Retinal pigment epithelial cell (primary cell): ENCODE measurements around the gene ZNF641.

Experiments used
- DNase-seq: peaks from one replicate; pipeline ENCODE4 v3.0.0-alpha.2; 2010; ENCODE audit warnings: low read depth
- H3K4me3 ChIP-seq: 2 replicates; pipeline ENCODE4 v1.5.1; 2011; ENCODE audit warnings: mild to moderate bottlenecking, low read length, control low read depth, moderate library complexity
- CTCF ChIP-seq: conservative IDR thresholded peaks from 2 replicates; pipeline ENCODE4 v1.5.1; 2011; ENCODE audit warnings: low read depth, low read length, control low read depth, inconsistent platforms

ZNF641 gene

GRCh38 chr12:48305190-48305589, 45.5 kb downstream of the ZNF641 start:
- H3K4me3 ChIP-seq, result no peak overlapping the region
- TF ChIP-seq CTCF, result no peak
- no peak for DNase-seq

GRCh38 chr12:48302161-48302911, 48.4 kb downstream of the ZNF641 start:
- no peak for TF ChIP-seq CTCF
- H3K4me3 ChIP-seq, result no peak overlapping the region
- no peak for DNase-seq

- DNase-seq, result no peak
- no peak for TF ChIP-seq CTCF
- H3K4me3 ChIP-seq, result no peak overlapping the region
Measured at GRCh38 chr12:48300774-48301173, 49.9 kb downstream of the ZNF641 start.

GRCh38 chr12:48296586-48297282, 54.0 kb downstream of the ZNF641 start:
- H3K4me3 ChIP-seq, result peak overlapping the region; percentile 72
- no peak for TF ChIP-seq CTCF
- DNase-seq, result peak; percentile 62

GRCh38 chr12:48292040-48292439, 58.7 kb downstream of the ZNF641 start:
- no peak overlapping the region for H3K4me3 ChIP-seq
- DNase-seq, result no peak
- TF ChIP-seq CTCF, result no peak

- no peak for DNase-seq
- H3K4me3 ChIP-seq, result no peak overlapping the region
- no peak for TF ChIP-seq CTCF
Measured at GRCh38 chr12:48291511-48291910, 59.2 kb downstream of the ZNF641 start.
